Measurements from ENCODE around the gene GPR22.

GPR22 gene

DNA sequence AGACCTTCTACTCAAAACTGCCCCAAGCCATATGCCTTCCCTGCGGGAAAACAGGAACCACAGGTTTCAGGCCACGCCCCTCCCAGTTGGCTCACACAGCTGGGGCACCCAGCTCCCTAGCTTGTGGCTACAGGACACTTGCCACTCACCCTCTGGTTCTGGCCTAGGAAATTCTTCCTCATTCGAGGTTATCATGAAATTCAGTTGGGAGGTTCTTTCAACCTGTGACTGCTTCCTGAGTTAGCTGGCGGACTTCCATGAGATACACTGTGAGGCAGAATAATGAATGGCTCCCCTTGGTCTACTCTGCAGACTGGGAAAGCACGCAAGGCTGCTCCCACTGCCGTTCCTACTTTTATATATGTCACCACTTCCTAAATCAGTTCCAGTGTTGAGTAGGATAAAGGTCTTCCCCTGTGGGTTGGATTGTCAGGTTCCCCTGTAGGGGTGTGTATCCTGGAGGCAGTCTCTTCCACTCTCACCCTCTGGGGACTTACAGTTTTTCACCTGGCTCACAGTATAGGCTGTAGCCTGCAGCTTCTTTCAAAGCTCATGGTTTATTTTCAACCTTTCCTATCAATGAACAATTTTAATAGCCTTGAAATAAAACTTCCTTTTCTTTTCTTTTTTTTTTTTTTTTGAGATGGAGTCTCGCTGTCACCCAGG lies 37.0 kb downstream of the GPR22 start:
- no peak for TF ChIP-seq CTCF (conservative IDR thresholded peaks at IDR 0.05; ENCODE audit: low read depth, low read length)
- Histone ChIP-seq H3K4me3 (IDR thresholded peaks at IDR 0.05; ENCODE audit: insufficient read depth, low read depth, low read length) (no peak overlapping the region), H3K9ac (no peak overlapping the region), H3K27ac (peak overlapping the region; percentile 10; the same call in 1 of the 2 replicates), H4K20me1 (ENCODE audit: insufficient read depth) (no peaks in the 10 kb centered on the region), H3K4me1 (ENCODE audit: low read depth, poor library complexity, severe bottlenecking) (peaks cover 17% of the 10 kb centered on the region), H3K36me3 (ENCODE audit: insufficient read depth) (no peaks in the 10 kb centered on the region), H3K4me2 (peak overlapping the region; percentile 15; the same call in 1 of the 2 replicates), H3K79me2 (ENCODE audit: insufficient read depth, low read depth) (0 out of 2 replicates have a peak, but pooled peaks cover 3% of the 10 kb centered on the region), H3K27me3 (ENCODE audit: insufficient read depth, low read depth) (no peaks in the 10 kb centered on the region), H2AFZ (ENCODE audit: low read depth) (no peak overlapping the region)
